ENCODE results near the gene ZYX. TPM values are rescaled to one million over a fixed set of nuclear protein-coding genes. Genes with fewer than 3 reads are reported as not detected.

ZYX gene
- total and polyA plus RNA-seq, 2 of the 13 experiments (the other 11 are each of a cell fraction or from before 2014, with no cell fraction given) = 9.9 to 13.7 TPM

- POLR2A ChIA-PET = no interaction called here
Observed at GRCh38 chr7:143359771-143360353, 21.3 kb upstream of the ZYX start.

More at GRCh38 chr7:143359771-143360353, 21.3 kb upstream of the ZYX start:
- intact Hi-C loops (cut with micrococcal nuclease; ENCODE audit: unreplicated experiment) = no loop called here
- BruUV-seq (replicated peaks) = no TSS peak
- Histone ChIP-seq H3K4me2 (ENCODE audit: low read depth, low read length) (no peak overlapping the region), H4K20me1 (ENCODE audit: insufficient read depth, low read length) (no peaks in the 10 kb centered on the region), H3K27me3 (ENCODE audit: control insufficient read depth in 1 of 2, insufficient read depth in 2 of 2, low read length in 2 of 2) (peaks cover 7 to 69% of the 10 kb centered on the region in 2 experiments), H3K79me2 (ENCODE audit: insufficient read depth, low read length) (no peaks in the 10 kb centered on the region), H3K9ac (ENCODE audit: insufficient read depth, low read depth, low read length) (no peak overlapping the region), H3K4me3 (replicated peaks in 1 of 3; ENCODE audit: insufficient read depth in 1 of 3, low read depth in 2 of 3, low read length in 3 of 3) (no peak overlapping the region), H3K27ac (ENCODE audit: extremely low read length, insufficient read depth, low read length) (no peak overlapping the region), H3K9me3 (ENCODE audit: low read length) (no peaks in the 10 kb centered on the region), H3K36me3 (replicated peaks in 1 of 2; ENCODE audit: control insufficient read depth in 1 of 2, insufficient read depth in 2 of 2, low read length in 2 of 2) (no peaks in the 10 kb centered on the region), H2AFZ (ENCODE audit: low read length) (no peak overlapping the region), H3K4me1 (ENCODE audit: insufficient read depth, low read length) (no peaks in the 10 kb centered on the region)
- no peak for FAIRE-seq
- TF ChIP-seq EEA1 (CRISPR knock-in tag; IDR thresholded peaks at IDR 0.05; ENCODE audit: borderline replicate concordance) (no peak), SIN3B (IDR thresholded peaks at IDR 0.05; ENCODE audit: low read length) (no peak), NFYC (CRISPR knock-in tag; IDR thresholded peaks at IDR 0.05) (no peak), IKZF1 (IDR thresholded peaks at IDR 0.05) (no peak), PTBP1 (IDR thresholded peaks at IDR 0.05; ENCODE audit: low read depth, low read length, poor library complexity, severe bottlenecking) (no peak), KLF11 (CRISPR knock-in tag; IDR thresholded peaks at IDR 0.05) (no peak), ZNF350 (CRISPR knock-in tag; IDR thresholded peaks at IDR 0.05; ENCODE audit: borderline replicate concordance, low read depth) (no peak), KLF15 (CRISPR knock-in tag; IDR thresholded peaks at IDR 0.05; ENCODE audit: borderline replicate concordance) (no peak), ZNF382 (CRISPR knock-in tag; IDR thresholded peaks at IDR 0.05; ENCODE audit: borderline replicate concordance) (no peak), ZNF138 (CRISPR knock-in tag; IDR thresholded peaks at IDR 0.05; ENCODE audit: low read depth) (no peak), IRX3 (CRISPR knock-in tag; IDR thresholded peaks at IDR 0.05; ENCODE audit: borderline replicate concordance, low read depth) (no peak), ZBTB46 (CRISPR knock-in tag; IDR thresholded peaks at IDR 0.05; ENCODE audit: borderline replicate concordance) (no peak), ZBTB43 (CRISPR knock-in tag; conservative IDR thresholded peaks at IDR 0.05) (no peak), THAP7 (CRISPR knock-in tag; IDR thresholded peaks at IDR 0.05) (no peak), TMF1 (CRISPR knock-in tag; IDR thresholded peaks at IDR 0.05; ENCODE audit: low read depth) (no peak)
- in situ Hi-C loops (cut with HindIII; ENCODE audit: extremely low pct_ligation_motif_present, low pct_unique_long_range_greater_than_20kb) = no loop called here
- ATAC-seq = no peak
- 36% methylated on average over 7 of the region's 11 CpGs for whole genome bisulfite sequencing (ENCODE audit: low lambda C conversion rate)
- CTCF ChIA-PET (ENCODE audit: low intra/inter-chr PET ratio, low total read pairs) = no interaction called here
- DNase-seq (ENCODE audit: low spot score) = no peak

Measured in HepG2 (cell line).